ENCODE measurements around the gene EMP2.

DNA sequence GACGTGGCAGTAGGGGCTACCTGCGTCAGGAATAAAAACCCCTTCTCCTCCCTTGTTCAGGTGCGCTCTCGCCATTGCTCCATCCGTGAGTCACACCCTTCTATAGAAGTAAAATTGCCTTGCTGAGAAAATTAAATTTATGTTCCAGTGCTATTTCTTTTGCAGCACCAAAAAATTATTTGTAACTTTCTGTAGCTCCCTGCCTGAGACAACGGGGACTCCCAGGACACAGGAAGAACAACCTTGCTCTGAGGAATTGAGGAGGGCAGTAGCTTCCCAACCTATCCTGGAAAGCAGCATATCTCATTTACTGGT is 85.4 kb downstream of the EMP2 start:
- peak; percentile 67 for TF ChIP-seq SETDB1 (IDR thresholded peaks at IDR 0.05; ENCODE audit: insufficient read length, low read length)
- TF ChIP-seq, protein P1, sequence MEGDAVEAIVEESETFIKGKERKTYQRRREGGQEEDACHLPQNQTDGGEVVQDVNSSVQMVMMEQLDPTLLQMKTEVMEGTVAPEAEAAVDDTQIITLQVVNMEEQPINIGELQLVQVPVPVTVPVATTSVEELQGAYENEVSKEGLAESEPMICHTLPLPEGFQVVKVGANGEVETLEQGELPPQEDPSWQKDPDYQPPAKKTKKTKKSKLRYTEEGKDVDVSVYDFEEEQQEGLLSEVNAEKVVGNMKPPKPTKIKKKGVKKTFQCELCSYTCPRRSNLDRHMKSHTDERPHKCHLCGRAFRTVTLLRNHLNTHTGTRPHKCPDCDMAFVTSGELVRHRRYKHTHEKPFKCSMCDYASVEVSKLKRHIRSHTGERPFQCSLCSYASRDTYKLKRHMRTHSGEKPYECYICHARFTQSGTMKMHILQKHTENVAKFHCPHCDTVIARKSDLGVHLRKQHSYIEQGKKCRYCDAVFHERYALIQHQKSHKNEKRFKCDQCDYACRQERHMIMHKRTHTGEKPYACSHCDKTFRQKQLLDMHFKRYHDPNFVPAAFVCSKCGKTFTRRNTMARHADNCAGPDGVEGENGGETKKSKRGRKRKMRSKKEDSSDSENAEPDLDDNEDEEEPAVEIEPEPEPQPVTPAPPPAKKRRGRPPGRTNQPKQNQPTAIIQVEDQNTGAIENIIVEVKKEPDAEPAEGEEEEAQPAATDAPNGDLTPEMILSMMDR (tag by site-specific recombination; IDR thresholded peaks at IDR 0.05), result no peak
